WTC11 (cell line): ENCODE data around the gene TRIM41. TPM values are rescaled to one million over a fixed set of nuclear protein-coding genes. Genes with fewer than 3 reads are reported as not detected.

Source experiments
- ATAC-seq: fragments of 200-7000 bp; cut with Tn5 transposase; 2 replicates; pipeline ENCODE4 v1.10.0; 2021; ENCODE audit warnings: mild to moderate bottlenecking, moderate library complexity
- CTCF ChIA-PET: fragments of 300-600 bp; sonication (Branson Sonifier 250); formaldehyde crosslinking; loops from one replicate; lab custom pipeline; 2021; ENCODE audit warnings: antibody characterized with exemption; lab: Charles Lee
- POLR2A ChIA-PET: fragments of 350-600 bp; sonication (Branson Sonifier 250); formaldehyde crosslinking; loops from one replicate; lab custom pipeline; 2021; ENCODE audit warnings: antibody characterized with exemption; lab: Charles Lee
- DNase-seq: peaks from one replicate; pipeline ENCODE4 v3.0.0; 2021; ENCODE audit warnings: low spot score
- H3K27ac Mint-ChIP-seq: 2 replicates; pipeline ENCODE4 v1.8.0; 2021; ENCODE audit warnings: mixed read lengths
- H3K27me3 Mint-ChIP-seq: 2 replicates; pipeline ENCODE4 v1.8.0; 2021; ENCODE audit warnings: low read depth, mild to moderate bottlenecking, moderate library complexity, mixed read lengths
- H3K36me3 Mint-ChIP-seq: 2 replicates; pipeline ENCODE4 v1.8.0; 2021; ENCODE audit warnings: mixed read lengths
- H3K4me1 Mint-ChIP-seq: 2 replicates; pipeline ENCODE4 v1.8.0; 2022; ENCODE audit warnings: mixed read lengths
- H3K4me3 Mint-ChIP-seq: 2 replicates; pipeline ENCODE4 v1.8.0; 2021; ENCODE audit warnings: mild to moderate bottlenecking, moderate library complexity, mixed read lengths
- H3K9me3 Mint-ChIP-seq: 2 replicates; pipeline ENCODE4 v1.8.0; 2021; ENCODE audit warnings: mixed read lengths
- CBFB ChIP-seq: sonication (generic); formaldehyde crosslinking; IDR thresholded peaks from 2 replicates; pipeline ENCODE4 v1.8.1; 2022; ENCODE audit warnings: mild to moderate bottlenecking, low read depth, missing genetic modification reagents
- E2F4 ChIP-seq: sonication (generic); formaldehyde crosslinking; IDR thresholded peaks from 2 replicates; pipeline ENCODE4 v1.8.1; 2022; ENCODE audit warnings: low read depth, mild to moderate bottlenecking, moderate library complexity, missing genetic modification reagents, borderline replicate concordance
- FOXP1 ChIP-seq: sonication (generic); formaldehyde crosslinking; IDR thresholded peaks from 2 replicates; pipeline ENCODE4 v1.8.0; 2022; ENCODE audit warnings: missing genetic modification reagents, mild to moderate bottlenecking, moderate library complexity, borderline replicate concordance
- FOXP4 ChIP-seq: sonication (generic); formaldehyde crosslinking; IDR thresholded peaks from 2 replicates; pipeline ENCODE4 v1.8.0; 2022; ENCODE audit warnings: mild to moderate bottlenecking, missing genetic modification reagents
- IRF2 ChIP-seq: sonication (generic); formaldehyde crosslinking; IDR thresholded peaks from 2 replicates; pipeline ENCODE4 v1.8.0; 2022; ENCODE audit warnings: low read depth, missing genetic modification reagents, borderline replicate concordance
- MAX ChIP-seq: sonication (generic); formaldehyde crosslinking; IDR thresholded peaks from 2 replicates; pipeline ENCODE4 v1.8.0; 2022; ENCODE audit warnings: mild to moderate bottlenecking, missing genetic modification reagents
- MXD4 ChIP-seq: fragments of 250-450 bp; sonication (Bioruptor Pico); IDR thresholded peaks from 2 replicates; pipeline ENCODE4 v1.8.0; 2021; ENCODE audit warnings: mild to moderate bottlenecking, moderate library complexity, borderline replicate concordance
- NFATC4 ChIP-seq: fragments of 250-450 bp; sonication (Bioruptor Pico); IDR thresholded peaks from 2 replicates; pipeline ENCODE4 v1.9.0; 2021; ENCODE audit warnings: mild to moderate bottlenecking
- NR1H2 ChIP-seq: sonication (generic); formaldehyde crosslinking; IDR thresholded peaks from 2 replicates; pipeline ENCODE4 v1.9.0; 2021; ENCODE audit warnings: mild to moderate bottlenecking, moderate library complexity, missing genetic modification reagents
- NR3C1 ChIP-seq: sonication (generic); formaldehyde crosslinking; conservative IDR thresholded peaks from 2 replicates; pipeline ENCODE4 v1.8.1; 2023; ENCODE audit warnings: low read depth, mild to moderate bottlenecking, missing genetic modification reagents
- SMAD3 ChIP-seq: sonication (generic); formaldehyde crosslinking; IDR thresholded peaks from 2 replicates; pipeline ENCODE4 v1.8.0; 2022; ENCODE audit warnings: missing genetic modification reagents, mild to moderate bottlenecking, borderline replicate concordance
- SMAD4 ChIP-seq: sonication (generic); formaldehyde crosslinking; IDR thresholded peaks from 2 replicates; pipeline ENCODE4 v1.8.0; 2022; ENCODE audit warnings: mild to moderate bottlenecking, missing genetic modification reagents
- SOX15 ChIP-seq: fragments of 250-450 bp; sonication (Bioruptor Pico); IDR thresholded peaks from 2 replicates; pipeline ENCODE4 v1.9.0; 2021; ENCODE audit warnings: mild to moderate bottlenecking
- USF2 ChIP-seq: sonication (generic); formaldehyde crosslinking; IDR thresholded peaks from 2 replicates; pipeline ENCODE4 v1.8.1; 2023; ENCODE audit warnings: mild to moderate bottlenecking, missing genetic modification reagents, moderate library complexity
- ZBTB21 ChIP-seq: sonication (generic); formaldehyde crosslinking; IDR thresholded peaks from 2 replicates; pipeline ENCODE4 v1.8.1; 2023; ENCODE audit warnings: mild to moderate bottlenecking, missing genetic modification reagents, borderline replicate concordance
- ZNF232 ChIP-seq: sonication (generic); formaldehyde crosslinking; IDR thresholded peaks from 2 replicates; pipeline ENCODE4 v1.8.0; 2022; ENCODE audit warnings: mild to moderate bottlenecking, missing genetic modification reagents
- ZNF263 ChIP-seq: sonication (generic); formaldehyde crosslinking; IDR thresholded peaks from 2 replicates; pipeline ENCODE4 v1.8.1; 2022; ENCODE audit warnings: low read depth, mild to moderate bottlenecking, moderate library complexity, missing genetic modification reagents
- ZNF396 ChIP-seq: fragments of 250-450 bp; sonication (Bioruptor Pico); IDR thresholded peaks from 2 replicates; pipeline ENCODE4 v1.8.0; 2021; ENCODE audit warnings: mild to moderate bottlenecking, moderate library complexity, borderline replicate concordance
- ZNF512 ChIP-seq: sonication (generic); formaldehyde crosslinking; IDR thresholded peaks from 2 replicates; pipeline ENCODE4 v1.8.1; 2022; ENCODE audit warnings: missing genetic modification reagents, borderline replicate concordance
- ZSCAN18 ChIP-seq: fragments of 250-450 bp; sonication (Bioruptor Pico); IDR thresholded peaks from 2 replicates; pipeline ENCODE4 v2.1.2; 2022; ENCODE audit warnings: mild to moderate bottlenecking, moderate library complexity
- total RNA-seq: library from RNA; stranded (reverse); gene quantifications from 3 replicates; pipeline ENCODE4 v1.2.3, GENCODE V29; 2021
- TF ChIP-seq, protein P1 (sequence below): sonication (generic); formaldehyde crosslinking; conservative IDR thresholded peaks from 2 replicates; pipeline ENCODE4 v1.8.1; 2023; ENCODE audit warnings: mild to moderate bottlenecking, low read depth, missing genetic modification reagents, moderate library complexity
- TF ChIP-seq, protein P2 (sequence below): sonication (generic); formaldehyde crosslinking; IDR thresholded peaks from 2 replicates; pipeline ENCODE4 v1.8.0; 2023; ENCODE audit warnings: missing genetic modification reagents, mild to moderate bottlenecking, borderline replicate concordance

Gene TRIM41
- total RNA-seq, 1 experiment from 2014 or later = 33.5 TPM

DNA sequence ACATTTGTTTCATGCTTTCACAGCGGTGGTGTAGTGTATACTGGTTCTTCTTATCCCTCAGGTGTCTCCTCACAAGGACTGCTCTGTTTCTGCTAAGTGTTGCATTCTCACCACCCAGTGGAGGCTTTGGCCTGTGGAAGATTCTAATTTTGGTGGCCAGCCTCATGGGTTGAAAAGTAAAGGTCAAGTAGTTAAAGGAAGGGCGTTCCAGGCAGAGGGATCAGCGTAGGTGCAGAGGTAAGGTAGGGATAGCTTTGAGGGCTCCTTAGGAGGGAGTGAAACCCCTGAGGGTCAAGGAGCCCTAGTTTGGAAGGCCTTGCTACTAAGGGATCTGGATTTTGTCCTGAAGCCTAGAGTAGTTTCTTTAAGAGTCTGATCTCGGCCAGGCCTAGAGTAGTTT, 25.2 kb downstream of the TRIM41 start (continued):
- TF ChIP-seq ZNF232 (no peak), MAX (CRISPR knock-in tag) (no peak), NFATC4 (CRISPR knock-in tag) (no peak), ZBTB21 (no peak), E2F4 (CRISPR knock-in tag) (no peak)

- H3K36me3 Mint-ChIP-seq = peaks cover 48% of the 10 kb centered on the region
- DNase-seq (no peak), ATAC-seq (no peak)
- ChIA-PET CTCF (no interaction called here), POLR2A (no interaction called here)
- no peaks in the 10 kb centered on the region for H3K27me3 Mint-ChIP-seq
- no peak overlapping the region for H3K4me3 Mint-ChIP-seq
- peaks cover 28% of the 10 kb centered on the region for H3K4me1 Mint-ChIP-seq
- TF ChIP-seq USF2 (CRISPR knock-in tag) (no peak), ZNF232 (no peak), SMAD3 (CRISPR knock-in tag) (no peak), MXD4 (CRISPR knock-in tag) (no peak), ZNF512 (CRISPR knock-in tag) (no peak), ZNF396 (no peak), CBFB (no peak), ZNF263 (CRISPR knock-in tag) (no peak), MAX (CRISPR knock-in tag) (no peak), NR3C1 (no peak), SOX15 (no peak), NR1H2 (CRISPR knock-in tag) (no peak), FOXP4 (CRISPR knock-in tag) (no peak), IRF2 (no peak), ZSCAN18 (CRISPR knock-in tag) (no peak), FOXP1 (CRISPR knock-in tag) (no peak), SMAD4 (CRISPR knock-in tag) (no peak)
- TF ChIP-seq, protein P1, sequence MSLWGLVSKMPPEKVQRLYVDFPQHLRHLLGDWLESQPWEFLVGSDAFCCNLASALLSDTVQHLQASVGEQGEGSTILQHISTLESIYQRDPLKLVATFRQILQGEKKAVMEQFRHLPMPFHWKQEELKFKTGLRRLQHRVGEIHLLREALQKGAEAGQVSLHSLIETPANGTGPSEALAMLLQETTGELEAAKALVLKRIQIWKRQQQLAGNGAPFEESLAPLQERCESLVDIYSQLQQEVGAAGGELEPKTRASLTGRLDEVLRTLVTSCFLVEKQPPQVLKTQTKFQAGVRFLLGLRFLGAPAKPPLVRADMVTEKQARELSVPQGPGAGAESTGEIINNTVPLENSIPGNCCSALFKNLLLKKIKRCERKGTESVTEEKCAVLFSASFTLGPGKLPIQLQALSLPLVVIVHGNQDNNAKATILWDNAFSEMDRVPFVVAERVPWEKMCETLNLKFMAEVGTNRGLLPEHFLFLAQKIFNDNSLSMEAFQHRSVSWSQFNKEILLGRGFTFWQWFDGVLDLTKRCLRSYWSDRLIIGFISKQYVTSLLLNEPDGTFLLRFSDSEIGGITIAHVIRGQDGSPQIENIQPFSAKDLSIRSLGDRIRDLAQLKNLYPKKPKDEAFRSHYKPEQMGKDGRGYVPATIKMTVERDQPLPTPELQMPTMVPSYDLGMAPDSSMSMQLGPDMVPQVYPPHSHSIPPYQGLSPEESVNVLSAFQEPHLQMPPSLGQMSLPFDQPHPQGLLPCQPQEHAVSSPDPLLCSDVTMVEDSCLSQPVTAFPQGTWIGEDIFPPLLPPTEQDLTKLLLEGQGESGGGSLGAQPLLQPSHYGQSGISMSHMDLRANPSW = no peak
- TF ChIP-seq, protein P2, sequence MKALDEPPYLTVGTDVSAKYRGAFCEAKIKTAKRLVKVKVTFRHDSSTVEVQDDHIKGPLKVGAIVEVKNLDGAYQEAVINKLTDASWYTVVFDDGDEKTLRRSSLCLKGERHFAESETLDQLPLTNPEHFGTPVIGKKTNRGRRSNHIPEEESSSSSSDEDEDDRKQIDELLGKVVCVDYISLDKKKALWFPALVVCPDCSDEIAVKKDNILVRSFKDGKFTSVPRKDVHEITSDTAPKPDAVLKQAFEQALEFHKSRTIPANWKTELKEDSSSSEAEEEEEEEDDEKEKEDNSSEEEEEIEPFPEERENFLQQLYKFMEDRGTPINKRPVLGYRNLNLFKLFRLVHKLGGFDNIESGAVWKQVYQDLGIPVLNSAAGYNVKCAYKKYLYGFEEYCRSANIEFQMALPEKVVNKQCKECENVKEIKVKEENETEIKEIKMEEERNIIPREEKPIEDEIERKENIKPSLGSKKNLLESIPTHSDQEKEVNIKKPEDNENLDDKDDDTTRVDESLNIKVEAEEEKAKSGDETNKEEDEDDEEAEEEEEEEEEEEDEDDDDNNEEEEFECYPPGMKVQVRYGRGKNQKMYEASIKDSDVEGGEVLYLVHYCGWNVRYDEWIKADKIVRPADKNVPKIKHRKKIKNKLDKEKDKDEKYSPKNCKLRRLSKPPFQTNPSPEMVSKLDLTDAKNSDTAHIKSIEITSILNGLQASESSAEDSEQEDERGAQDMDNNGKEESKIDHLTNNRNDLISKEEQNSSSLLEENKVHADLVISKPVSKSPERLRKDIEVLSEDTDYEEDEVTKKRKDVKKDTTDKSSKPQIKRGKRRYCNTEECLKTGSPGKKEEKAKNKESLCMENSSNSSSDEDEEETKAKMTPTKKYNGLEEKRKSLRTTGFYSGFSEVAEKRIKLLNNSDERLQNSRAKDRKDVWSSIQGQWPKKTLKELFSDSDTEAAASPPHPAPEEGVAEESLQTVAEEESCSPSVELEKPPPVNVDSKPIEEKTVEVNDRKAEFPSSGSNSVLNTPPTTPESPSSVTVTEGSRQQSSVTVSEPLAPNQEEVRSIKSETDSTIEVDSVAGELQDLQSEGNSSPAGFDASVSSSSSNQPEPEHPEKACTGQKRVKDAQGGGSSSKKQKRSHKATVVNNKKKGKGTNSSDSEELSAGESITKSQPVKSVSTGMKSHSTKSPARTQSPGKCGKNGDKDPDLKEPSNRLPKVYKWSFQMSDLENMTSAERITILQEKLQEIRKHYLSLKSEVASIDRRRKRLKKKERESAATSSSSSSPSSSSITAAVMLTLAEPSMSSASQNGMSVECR (CRISPR knock-in tag) = no peak
- TF ChIP-seq, all 79 proteins: peak for 0
- Mint-ChIP-seq H3K27ac (no peak overlapping the region), H3K9me3 (no peaks in the 10 kb centered on the region)
Measured at GRCh38 chr5:181255276-181255675, 32.2 kb downstream of the TRIM41 start.
